PFSK-1 (cell line): ENCODE measurements around the gene CUX1.

Source experiments
- POLR2AphosphoS5 ChIP-seq: IDR thresholded peaks from 2 replicates; pipeline ENCODE4 v1.6.1; 2012; ENCODE audit warnings: low read depth, mild to moderate bottlenecking, control low read depth, low read length, moderate library complexity
- SIN3A ChIP-seq: IDR thresholded peaks from 2 replicates; pipeline ENCODE4 v1.6.1; 2012; ENCODE audit warnings: mild to moderate bottlenecking, low read length, moderate library complexity, borderline replicate concordance; ENCODE audit not compliant: insufficient read depth
- TAF1 ChIP-seq: IDR thresholded peaks from 2 replicates; pipeline ENCODE4 v1.6.1; 2012; ENCODE audit warnings: low read length, control low read depth, borderline replicate concordance; ENCODE audit not compliant: insufficient read depth

DNA sequence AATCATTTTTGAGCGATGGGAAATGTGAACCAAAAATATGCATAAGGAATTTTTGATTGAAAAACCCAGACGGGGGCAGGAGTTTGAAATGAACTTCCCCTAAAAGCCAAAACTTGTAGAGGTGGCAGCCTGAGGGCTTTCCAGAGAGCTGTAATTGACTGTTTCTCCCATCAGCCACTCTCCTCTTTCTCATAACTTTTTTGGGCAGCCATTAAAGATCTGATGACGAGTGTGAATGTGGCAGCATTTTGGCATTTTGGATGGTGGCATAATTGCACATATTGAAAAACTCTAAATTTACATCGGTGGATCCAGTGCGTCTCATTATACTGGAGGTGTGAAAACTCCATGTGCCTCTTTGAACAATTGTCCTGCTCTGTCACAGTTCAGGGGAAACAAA lies 159.0 kb downstream of the CUX1 start:
- TF ChIP-seq TAF1 = no peak
- TF ChIP-seq POLR2AphosphoS5 = no peak
- TF ChIP-seq SIN3A = no peak
